UCSD-AML1 (cell line): ENCODE results near the gene DDX52.
"Not testable (repeated sequence)": the region's sequence is repeated elsewhere in the genome, so short reads cannot be mapped to it uniquely, and the experiment has no call there.

ENCODE experiments used
- DNase-seq: peaks from one replicate; lab custom pipeline; 2025; ENCODE audit not compliant: unreplicated experiment; lab: John Stamatoyannopoulos, UW

Gene DDX52

GRCh38 chr17:37657202-37657601 lies 14.0 kb upstream of the DDX52 start:
- no peak for DNase-seq

- DNase-seq: no peak
These were observed 8.6 kb upstream of the DDX52 start for GRCh38 chr17:37651849-37652248.

- DNase-seq: no peak
These were observed 7.3 kb upstream of the DDX52 start for GRCh38 chr17:37650419-37651003.

- no peak for DNase-seq
These were observed 5.3 kb upstream of the DDX52 start for GRCh38 chr17:37648555-37648954.

GRCh38 chr17:37647856-37648255 lies 4.6 kb upstream of the DDX52 start:
- DNase-seq: no peak

GRCh38 chr17:37643869-37644268 lies 623 bp upstream of the DDX52 start:
- no peak for DNase-seq

- DNase-seq: no peak
These were observed 565 bp downstream of the DDX52 start for GRCh38 chr17:37642681-37643080.

GRCh38 chr17:37640015-37640414 lies 3.2 kb downstream of the DDX52 start:
- no peak for DNase-seq

- no peak for DNase-seq
These were observed 5.3 kb downstream of the DDX52 start for GRCh38 chr17:37637956-37638355.

- DNase-seq: not testable (repeated sequence)
These were observed 26.8 kb downstream of the DDX52 start for GRCh38 chr17:37616430-37616829.

GRCh38 chr17:37614823-37615222 lies 28.4 kb downstream of the DDX52 start:
- no peak for DNase-seq

- no peak for DNase-seq
These were observed 28.9 kb downstream of the DDX52 start for GRCh38 chr17:37614391-37614790.

GRCh38 chr17:37610971-37611370 lies 32.3 kb downstream of the DDX52 start:
- no peak for DNase-seq

- not testable (repeated sequence) for DNase-seq
These were observed 33.2 kb downstream of the DDX52 start for GRCh38 chr17:37610041-37610420.

GRCh38 chr17:37609170-37610040 lies 33.8 kb downstream of the DDX52 start, which contains the start of gene SYNRG:
TSS of gene SYNRG (minus strand) at chr17:37609418. CDS start at chr17:37609355, 63 bp downstream.
- peak; percentile 97 for DNase-seq

GRCh38 chr17:37608351-37609169 lies 34.7 kb downstream of the DDX52 start:
- DNase-seq: peak; percentile 71

GRCh38 chr17:37607637-37608331 lies 35.5 kb downstream of the DDX52 start:
- no peak for DNase-seq

GRCh38 chr17:37605813-37606505 lies 37.3 kb downstream of the DDX52 start:
- no peak for DNase-seq

- no peak for DNase-seq
These were observed 38.2 kb downstream of the DDX52 start for GRCh38 chr17:37605081-37605480.

- DNase-seq: no peak
These were observed 38.7 kb downstream of the DDX52 start for GRCh38 chr17:37604556-37604955.
